Erythroblast (primary cell): Measurements from ENCODE around the gene BCL2.

ENCODE experiments used
- GATA1 ChIP-seq: IDR thresholded peaks from 2 replicates; pipeline ENCODE4 v1.6.1; 2011; ENCODE audit warnings: low read depth, mild to moderate bottlenecking, control low read depth, low read length, moderate library complexity
- POLR2A ChIP-seq: IDR thresholded peaks from 2 replicates; pipeline ENCODE4 v1.6.1; 2011; ENCODE audit warnings: mild to moderate bottlenecking, low read length

DNA sequence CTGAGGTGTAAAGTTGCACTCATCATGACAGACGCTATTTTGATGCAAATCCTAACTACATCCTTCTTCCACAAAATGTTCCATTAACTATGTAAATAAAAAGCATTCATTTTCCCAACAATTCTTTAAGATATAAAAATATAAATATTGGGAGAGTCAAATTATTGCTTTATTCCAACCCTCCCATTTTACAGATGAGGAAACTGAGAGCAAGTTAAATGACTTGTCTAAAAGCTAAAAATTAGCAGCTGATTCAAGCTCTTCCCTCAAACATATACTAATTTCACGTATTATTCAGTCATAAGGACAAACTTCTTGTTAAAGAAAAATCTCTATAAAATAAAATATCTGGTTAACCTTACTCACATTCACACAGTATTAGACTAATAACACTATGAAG, 30.7 kb upstream of the BCL2 start:
- TF ChIP-seq POLR2A: no peak
- TF ChIP-seq GATA1: no peak
